Stimulated activated CD4-positive, alpha-beta T cell treated with anti-CD3 and anti-CD28 coated beads, Interleukin-1b, Interleukin-23, amount 100 ng/mL, for 1 hour (primary cell): ENCODE data around the gene PRR14L.
"Not testable (repeated sequence)": the region's sequence is repeated elsewhere in the genome, so short reads cannot be mapped to it uniquely, and the experiment has no call there.

Experiments used
- DNase-seq, 2 donors: peaks; one replicate each; pipeline ENCODE4 v3.0.0-alpha.2; 2020; ENCODE audit warnings: low read depth in 2 of 2

Gene PRR14L

DNA sequence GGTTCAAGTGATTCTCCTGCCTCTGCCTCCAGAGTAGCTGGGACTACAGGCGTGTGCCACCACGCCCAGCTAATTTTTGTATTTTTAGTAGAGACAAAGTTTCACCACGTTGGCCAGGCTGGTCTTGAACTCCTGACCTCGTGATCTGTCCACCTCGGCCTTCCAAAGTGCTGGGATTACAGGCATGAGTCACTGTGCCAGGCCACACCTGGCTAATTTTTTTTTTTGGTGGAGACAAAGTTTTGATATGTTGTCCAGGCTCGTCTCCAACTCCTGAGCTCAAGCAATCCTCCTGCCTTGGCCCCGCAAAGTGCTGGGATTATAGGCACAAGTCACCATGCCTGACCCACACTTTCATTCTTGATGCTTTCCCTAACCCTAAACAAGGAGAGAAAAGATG lies 9.6 kb downstream of the PRR14L start:
- not testable (repeated sequence) for DNase-seq

DNA sequence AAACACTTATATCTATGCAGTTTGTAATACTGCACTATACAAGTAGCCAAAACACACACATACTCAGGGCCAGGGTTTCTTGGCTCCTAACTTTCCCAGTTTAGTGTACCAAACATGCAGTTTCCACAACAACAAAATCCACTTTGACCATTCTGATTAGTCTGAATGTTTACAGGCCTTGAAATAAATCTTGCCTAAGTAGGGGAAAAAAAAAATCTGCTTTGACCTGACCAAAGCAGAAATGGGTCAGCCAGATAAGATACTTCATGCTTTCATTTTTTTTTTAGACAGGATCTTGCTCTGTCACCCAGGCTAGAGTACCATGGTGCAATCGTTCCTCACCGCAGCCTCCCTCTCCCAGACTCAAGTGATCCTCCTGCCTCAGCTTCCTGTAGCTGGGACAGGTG lies 10.1 kb downstream of the PRR14L start:
- DNase-seq: no peak

- DNase-seq: no peak
Measured at GRCh38 chr22:31738566-31738965, 11.4 kb downstream of the PRR14L start.

DNA sequence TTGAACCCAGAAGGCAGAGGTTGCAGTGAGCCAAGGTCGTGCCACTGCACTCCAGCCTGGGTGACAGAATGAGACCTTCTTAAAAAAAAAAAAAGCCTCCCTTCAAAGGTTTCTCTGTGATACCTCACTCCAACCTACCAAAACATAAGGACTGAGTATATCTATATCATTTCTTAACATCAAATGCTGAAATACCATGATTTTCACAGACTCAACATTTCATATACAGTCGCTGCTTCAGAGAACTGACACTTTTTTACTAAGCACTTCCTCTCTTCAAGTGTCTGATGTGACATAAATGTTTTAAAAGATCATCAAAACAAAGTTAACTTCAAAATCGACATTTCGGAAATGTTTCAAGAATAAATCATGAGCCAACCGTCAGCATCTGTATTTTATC lies 12.0 kb downstream of the PRR14L start:
- no peak for DNase-seq

- DNase-seq: no peak
Measured at GRCh38 chr22:31736458-31736857, 13.5 kb downstream of the PRR14L start.

- DNase-seq: no peak
Measured at GRCh38 chr22:31734512-31734911, 15.4 kb downstream of the PRR14L start.

GRCh38 chr22:31733580-31734079 lies 16.3 kb downstream of the PRR14L start:
- DNase-seq: no peak

GRCh38 chr22:31732089-31732829 lies 17.7 kb downstream of the PRR14L start:
- DNase-seq: no peak

- no peak for DNase-seq
Measured at GRCh38 chr22:31730344-31730711, 19.6 kb downstream of the PRR14L start.

- no peak for DNase-seq
Measured at GRCh38 chr22:31728857-31729256, 21.1 kb downstream of the PRR14L start.

- no peak for DNase-seq
Measured at GRCh38 chr22:31726692-31727091, 23.2 kb downstream of the PRR14L start.

DNA sequence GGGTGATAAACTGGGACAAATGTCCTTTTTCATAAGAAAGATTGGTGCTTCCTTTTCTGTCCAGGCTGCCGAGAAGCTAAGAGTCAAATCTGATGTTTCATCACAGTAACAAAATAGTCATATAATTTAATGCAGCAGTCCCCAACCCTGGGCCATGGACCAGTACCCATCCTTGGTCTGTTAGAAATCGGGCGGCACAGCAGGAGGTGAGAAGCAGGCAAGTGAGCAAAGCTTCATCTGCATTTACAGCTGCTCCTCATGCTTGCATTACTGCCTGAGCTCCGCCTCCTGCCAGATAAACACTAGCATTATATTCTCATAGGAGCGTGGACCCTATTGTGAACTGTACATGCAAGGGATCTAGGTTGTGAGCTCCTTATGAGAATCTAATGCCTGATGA lies 26.2 kb downstream of the PRR14L start:
- DNase-seq: no peak

- DNase-seq: no peak
Measured at GRCh38 chr22:31719850-31720471, 30.0 kb downstream of the PRR14L start.

GRCh38 chr22:31715147-31715778 lies 34.7 kb downstream of the PRR14L start:
- DNase-seq: no peak

DNA sequence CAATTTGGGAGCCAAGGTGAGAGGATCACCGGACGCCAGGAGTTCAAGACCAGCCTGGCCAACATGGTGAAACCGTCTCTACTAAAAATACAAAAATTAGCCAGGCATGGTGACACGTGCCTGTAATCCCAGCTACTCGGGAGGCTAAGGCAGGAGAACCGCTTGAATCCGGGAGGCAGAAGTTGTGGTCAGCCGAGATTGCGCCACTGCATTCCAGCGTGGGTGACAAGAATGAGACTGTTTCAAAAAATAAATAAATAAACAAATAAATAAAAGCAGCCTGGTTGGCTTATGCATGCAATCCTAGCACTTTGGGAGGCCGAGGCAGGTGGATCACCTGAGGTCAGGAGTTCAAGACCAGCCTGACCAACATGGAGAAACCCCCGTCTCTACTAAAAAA lies 38.7 kb downstream of the PRR14L start:
- not testable (repeated sequence) for DNase-seq

- no peak for DNase-seq
Measured at GRCh38 chr22:31707519-31707918, 42.4 kb downstream of the PRR14L start.

- no peak for DNase-seq
Measured at GRCh38 chr22:31695423-31695822, 54.5 kb downstream of the PRR14L start.

- not testable (repeated sequence) for DNase-seq
Measured at GRCh38 chr22:31694046-31694445, 55.9 kb downstream of the PRR14L start.

DNA sequence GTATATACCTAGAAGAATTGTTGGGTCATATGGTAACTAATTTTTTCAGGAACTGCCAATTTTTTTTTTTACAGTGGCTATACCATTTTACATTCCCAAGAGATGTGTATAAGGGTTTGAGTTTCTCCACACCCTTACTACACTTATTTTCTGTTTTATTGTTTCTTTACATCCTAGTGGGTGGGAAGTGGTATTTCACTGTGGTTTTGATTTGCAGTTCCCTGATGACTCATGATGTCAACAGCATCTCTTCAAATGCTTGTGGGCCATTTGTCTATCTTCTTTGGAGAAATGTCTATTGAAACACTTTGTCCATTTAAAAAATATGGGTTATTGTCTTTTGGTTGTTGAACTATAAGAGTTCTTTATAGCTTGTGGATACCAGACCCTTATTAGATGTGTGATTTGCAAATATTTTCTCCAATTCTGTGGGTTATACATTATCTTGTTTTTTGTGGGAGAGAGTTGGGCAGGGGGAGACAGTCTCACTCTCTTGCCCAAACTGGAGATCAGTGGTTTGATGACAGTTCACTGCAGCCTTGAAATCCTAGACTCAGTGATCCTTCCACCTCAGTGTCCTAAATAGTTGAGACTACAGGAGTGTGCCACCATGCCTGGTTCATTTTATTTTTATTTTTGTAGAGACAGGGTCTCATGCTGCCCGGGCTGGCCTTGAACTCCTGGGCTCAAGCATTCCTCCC lies 57.6 kb downstream of the PRR14L start:
- DNase-seq: no peak

DNA sequence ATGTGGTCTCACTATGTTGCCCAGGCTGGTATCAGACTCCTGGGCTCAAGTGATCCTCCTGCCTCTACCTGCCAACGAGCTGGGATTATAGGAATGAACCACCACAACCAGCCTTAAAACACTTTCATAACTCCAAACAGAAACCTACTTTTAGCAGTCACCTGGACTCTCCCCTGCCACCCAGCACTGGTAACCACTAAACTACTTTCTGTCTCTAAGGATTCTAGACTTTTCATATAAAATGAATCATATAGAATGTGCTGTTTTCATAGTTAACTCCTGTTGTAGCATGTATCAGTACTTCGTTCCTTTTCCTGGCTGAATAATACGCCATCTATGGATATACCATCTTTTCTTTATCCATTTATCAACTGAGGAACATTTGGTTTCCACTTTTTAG lies 58.5 kb downstream of the PRR14L start:
- DNase-seq: no peak

- DNase-seq: no peak
Measured at GRCh38 chr22:31683181-31684105, 66.5 kb downstream of the PRR14L start.
